PC-3 (cell line): ENCODE data around the gene SRSF10.

Experiments
- CTCF ChIP-seq: fragments of 300-600 bp; sonication (generic); conservative IDR thresholded peaks from 2 replicates; pipeline ENCODE4 v1.5.1; 2017; ENCODE audit warnings: antibody characterized with exemption, low read depth, mild to moderate bottlenecking, low read length
- EZH2 ChIP-seq: fragments of 300-600 bp; sonication (generic); IDR thresholded peaks from one replicate; pipeline ENCODE4 v1.6.1; 2017; ENCODE audit warnings: antibody characterized with exemption, mild to moderate bottlenecking, low read length; ENCODE audit not compliant: unreplicated experiment
- EZH2phosphoT487 ChIP-seq: fragments of 300-600 bp; sonication (generic); IDR thresholded peaks from 2 replicates; pipeline ENCODE4 v1.6.1; 2018; ENCODE audit warnings: mild to moderate bottlenecking, antibody characterized with exemption, low read length, borderline replicate concordance

GRCh38 chr1:23989263-23989662, 9.1 kb upstream of the SRSF10 start:
- TF ChIP-seq CTCF, result no peak
- TF ChIP-seq EZH2, result no peak
- no peak for TF ChIP-seq EZH2phosphoT487
